HG03575 (cell line): Measurements from ENCODE around the gene WFDC5.

ENCODE experiments used
- ATAC-seq: cut with Tn5 transposase; IDR thresholded peaks from one replicate; pipeline ENCODE4 v1.9.1; 2021; ENCODE audit not compliant: unreplicated experiment, insufficient number of reproducible peaks, low FRiP score; ENCODE audit errors: extremely low read depth

WFDC5 gene

DNA sequence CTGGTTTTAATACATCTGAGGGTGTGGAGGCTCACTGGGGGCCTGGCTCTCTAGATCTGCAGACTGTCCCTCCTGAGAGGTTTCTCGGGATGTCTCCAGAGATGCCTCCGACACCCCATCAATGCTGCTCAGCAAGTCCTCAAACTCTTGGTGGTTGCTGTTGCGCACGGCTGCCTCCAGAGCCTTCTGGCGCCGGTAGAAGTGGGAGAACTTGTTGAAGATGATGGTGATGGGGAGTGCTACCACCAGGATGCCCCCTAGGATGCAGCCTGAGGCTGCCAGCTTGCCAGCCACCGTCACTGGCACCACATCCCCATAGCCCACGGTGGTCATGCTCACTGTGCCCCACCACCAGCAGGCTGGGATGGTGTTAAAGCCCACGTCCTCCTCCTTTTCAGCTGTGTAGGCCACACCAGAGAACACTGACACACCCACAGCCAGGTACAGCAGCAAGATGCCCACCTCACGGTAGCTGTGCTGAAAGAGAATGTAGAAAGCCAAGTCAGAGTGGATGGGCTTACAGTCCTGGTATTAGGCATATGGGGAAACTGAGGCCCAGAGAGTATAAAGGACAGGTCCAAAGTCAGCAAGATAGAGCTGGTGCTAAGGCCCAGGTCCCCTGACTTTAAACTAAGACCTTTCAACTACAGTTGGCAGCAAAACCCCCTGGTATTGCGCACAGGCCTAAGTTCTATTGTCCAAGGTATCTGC is 20.0 kb downstream of the WFDC5 start:
- no peak for ATAC-seq

DNA sequence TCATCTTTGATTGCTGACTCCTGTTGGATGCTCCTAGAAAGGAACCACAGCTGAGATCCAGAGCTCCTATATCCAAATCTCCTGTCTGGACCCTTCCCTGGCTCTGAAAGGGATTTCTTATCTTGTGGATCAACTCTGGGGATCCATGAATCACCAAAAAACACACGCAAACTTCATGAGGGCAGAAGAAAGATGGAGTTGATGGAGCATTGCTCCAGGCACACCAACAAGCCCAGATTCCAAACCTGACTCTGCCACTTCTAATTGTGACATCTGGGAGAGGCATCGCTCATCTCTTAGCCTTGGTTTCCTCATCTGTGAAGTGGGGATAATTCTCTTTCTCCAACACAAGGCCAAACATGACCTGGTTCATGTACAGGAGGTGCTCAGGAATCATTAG is 20.8 kb downstream of the WFDC5 start:
- ATAC-seq, result no peak

DNA sequence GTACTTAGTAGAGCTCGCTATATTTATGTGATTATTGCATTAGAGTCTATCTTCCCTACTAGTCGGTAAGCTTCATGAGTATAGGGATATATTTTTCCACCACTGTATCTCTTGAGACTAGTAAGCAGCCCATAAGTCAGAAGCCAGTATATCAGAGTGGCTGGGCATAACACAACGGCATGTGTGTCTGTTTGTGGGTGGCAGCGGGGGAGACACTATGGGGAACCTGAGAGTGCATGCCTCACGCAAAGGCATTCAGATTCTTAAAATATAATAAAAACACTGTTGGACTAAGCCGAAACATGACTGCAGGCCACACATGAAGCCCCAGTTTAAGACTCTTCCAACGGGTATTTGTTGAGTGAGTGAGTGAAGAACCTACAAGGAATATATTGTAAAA is 22.1 kb downstream of the WFDC5 start:
- ATAC-seq, result no peak

DNA sequence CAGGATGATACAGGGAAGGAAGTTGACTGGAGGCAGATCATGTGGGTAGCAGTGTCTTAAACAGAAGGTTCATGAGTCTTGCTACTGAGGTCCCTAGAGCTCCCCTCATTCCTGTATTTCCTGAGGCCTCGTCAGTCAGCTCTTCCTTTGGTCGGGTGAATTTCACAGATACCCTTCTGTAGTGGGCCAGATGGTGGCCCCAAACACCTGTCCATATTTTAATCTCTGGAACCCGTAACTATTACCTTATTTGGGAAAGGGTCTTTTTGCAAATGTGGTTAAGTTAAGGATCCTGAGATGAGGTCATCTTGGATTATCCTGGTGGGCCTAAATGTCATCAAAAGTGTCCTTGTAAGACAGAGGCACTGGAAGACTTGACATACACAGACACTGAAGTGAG is 23.6 kb downstream of the WFDC5 start:
- ATAC-seq, result no peak

DNA sequence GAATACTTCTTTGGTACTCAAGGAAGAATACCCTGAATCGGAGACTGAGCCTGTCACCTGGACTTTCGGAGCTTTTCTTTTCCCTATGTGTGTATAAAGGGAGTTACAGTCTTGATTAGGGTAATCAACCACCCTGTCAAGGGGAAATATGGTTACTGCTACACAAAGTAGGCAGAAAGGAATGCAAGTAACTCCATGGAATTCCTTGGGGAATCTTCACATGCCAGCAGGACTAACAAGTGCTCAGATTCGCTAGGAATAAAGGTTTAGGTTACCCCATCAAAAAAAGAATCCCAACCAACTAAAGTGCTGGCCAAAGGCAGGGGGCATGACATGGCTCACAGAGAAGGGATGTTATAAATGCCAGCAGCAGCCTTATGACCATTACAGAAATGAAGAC is 24.5 kb downstream of the WFDC5 start:
- ATAC-seq, result no peak

DNA sequence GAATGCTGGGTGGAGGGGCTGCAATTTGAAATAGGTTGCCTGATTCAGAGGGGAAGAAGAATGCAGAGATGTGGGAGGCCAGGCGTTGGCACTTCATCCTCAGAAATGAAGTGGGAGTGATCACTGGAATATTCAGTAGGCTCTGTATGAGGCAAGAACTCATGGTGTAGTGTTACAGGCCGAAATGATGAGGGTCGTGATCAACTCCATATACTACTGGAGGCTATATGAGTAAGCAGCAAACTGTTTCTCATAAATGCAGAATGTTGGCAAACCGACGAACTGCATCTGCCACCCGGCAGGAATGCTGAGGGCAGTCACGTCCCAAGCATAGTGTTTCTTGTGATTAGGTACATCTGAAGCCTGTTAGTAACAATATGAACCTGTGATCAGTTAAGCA is 26.7 kb downstream of the WFDC5 start:
- ATAC-seq, result no peak

DNA sequence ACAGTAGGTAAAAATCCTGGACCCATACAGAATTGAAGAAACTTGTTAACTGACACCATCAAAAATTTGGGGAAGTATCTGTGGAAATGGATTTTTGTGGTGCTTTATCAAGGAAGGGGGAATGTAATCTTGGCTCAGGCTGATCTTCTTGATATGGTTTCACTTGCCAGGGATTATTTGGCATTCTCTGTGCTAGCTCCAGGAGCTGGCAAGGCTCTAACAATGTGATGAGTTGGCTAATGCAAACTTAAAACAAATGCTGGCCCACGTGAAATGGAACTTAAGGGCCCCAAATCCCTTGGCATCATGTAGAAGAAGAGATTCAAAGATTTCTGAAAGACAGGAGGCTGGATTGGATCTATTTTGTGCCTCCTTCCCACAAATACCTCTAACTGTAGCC is 27.2 kb downstream of the WFDC5 start:
- ATAC-seq, result no peak

DNA sequence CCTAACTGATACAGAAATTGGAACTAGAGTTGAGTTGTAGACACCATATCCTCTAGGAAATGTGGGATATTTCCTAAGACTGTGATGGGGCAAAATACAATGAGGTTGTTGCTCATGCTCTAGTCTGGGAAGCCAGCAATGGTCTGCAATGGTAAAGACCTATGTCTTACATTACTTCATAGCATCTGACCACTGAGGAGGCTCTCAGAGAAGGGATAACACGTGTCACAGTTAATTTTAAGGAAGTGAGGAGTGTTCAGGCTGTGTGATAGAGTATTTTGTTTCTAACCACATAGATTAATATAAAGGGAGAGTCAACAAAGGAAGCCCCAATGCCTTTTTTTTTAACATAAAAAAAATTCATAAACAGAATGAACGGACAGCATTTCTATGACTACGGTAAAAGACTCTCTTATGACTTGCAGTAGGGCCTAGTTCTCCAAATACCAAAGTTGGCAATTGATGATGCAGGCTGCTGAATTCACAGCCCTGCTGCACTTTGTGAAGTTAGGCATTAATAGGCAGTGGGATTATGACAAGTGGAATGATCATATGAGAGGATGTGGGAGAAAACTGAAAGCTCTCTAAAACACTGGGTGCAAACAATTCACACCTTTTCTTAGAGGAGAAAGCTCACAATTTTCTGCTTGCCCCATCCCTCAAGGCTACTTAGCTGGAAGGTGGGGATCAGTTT is 27.7 kb downstream of the WFDC5 start:
- no peak for ATAC-seq

DNA sequence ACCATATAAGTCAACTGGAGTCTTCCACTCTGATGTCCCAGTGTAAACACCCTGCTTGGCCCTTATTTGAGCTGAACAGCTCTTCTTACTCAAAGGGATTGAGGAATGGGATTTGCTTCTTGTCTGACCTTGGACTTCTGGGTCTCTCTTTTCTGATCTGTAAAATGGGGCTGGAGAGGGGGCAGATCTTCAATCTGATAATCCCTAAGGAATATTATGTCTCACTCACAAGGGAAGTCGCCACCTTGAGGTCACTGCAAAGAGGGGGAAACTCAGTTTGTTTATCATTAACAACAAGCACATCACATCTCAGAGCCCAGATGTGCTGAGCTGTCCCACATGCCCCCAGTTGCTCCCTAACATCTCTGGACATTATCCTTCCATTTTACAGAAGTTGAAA is 29.1 kb downstream of the WFDC5 start:
- no peak for ATAC-seq

DNA sequence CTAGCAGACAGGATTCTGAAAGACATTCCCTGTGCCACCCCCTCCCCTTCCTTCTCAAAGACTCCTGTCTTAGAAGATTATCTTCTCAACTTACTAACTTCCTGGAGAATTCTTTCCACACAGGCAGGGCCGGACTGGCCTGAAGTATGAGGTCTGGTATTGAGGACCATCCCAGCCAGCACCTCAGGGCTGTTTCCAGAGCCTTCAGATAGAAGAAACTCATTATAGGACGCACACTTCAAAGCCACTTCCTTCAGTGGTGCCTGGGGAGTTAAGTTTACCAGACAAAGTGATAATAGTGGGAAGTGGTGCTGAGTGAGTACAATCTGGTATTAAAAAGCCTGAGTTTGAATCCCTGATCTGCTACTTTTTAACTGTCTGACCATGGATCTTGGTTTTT is 29.7 kb downstream of the WFDC5 start:
- no peak for ATAC-seq

DNA sequence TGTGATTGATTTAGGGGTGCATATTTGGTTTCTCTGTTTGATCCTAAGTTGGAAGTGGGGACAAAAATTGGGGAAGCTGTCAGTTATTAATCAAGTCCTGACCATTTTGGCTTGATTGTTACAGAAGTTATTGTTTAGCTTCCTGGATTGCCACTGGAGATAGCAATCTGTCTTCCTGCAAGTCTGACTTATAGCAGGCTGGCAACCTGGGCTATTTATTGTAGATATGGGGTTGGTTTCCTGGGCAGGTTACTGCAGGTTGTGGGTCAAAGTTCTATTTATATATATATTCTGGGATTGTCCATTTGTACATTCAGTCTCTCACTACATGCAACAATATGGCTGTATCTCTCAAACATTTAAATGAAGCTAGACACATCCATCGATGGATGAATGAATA is 31.8 kb downstream of the WFDC5 start:
- no peak for ATAC-seq

DNA sequence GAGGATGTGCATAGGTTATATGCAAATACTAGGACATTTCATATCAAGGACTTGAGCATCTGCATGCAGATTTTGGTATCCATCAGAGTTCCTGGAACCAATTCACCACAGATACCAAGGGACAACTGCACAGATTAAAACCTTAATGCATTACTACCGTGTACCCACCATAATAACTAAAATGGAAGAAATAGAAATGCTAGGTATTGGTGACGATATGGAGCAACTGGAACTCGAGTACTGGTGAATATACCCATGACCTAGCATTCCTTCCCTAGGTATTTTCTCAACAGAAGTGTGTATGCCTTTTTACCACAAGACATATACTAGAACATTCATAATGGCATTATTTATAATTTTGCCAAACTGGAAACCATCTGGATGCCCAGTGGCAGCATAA is 32.5 kb downstream of the WFDC5 start:
- no peak for ATAC-seq

DNA sequence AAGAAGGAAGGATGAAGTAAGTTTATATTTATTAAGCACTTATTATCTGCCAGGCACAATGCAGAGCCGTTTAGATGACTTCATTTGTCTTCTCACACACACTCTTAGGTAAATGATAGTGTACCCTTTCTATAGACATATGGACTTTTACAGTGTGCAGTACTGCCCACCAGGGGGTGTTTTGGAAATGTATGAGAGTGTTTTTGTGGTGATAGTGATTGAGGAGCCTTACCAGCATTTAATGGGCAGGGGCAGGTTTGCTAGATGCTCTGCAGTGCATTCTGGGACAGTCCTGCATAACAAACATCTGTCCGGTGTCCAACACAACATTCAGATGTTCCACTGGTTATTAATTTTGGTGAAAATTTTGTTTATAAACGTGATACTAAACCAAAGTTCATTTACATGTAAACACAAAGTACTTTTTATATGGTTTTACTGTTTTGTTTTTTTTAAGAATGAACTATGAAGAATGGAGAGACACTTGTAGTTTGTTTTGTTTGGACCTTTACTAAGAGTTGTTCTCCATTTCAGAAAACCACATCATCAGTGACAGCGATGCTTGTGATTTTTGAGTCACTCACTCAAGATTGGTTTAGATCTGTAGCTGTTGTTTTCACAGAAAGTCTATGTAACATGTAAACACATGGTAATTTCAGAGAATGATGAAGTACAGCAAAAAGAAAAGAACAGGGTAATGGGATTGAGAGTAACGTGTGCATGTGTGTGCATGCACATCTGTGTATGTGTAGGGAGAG is 33.9 kb downstream of the WFDC5 start:
- no peak for ATAC-seq

DNA sequence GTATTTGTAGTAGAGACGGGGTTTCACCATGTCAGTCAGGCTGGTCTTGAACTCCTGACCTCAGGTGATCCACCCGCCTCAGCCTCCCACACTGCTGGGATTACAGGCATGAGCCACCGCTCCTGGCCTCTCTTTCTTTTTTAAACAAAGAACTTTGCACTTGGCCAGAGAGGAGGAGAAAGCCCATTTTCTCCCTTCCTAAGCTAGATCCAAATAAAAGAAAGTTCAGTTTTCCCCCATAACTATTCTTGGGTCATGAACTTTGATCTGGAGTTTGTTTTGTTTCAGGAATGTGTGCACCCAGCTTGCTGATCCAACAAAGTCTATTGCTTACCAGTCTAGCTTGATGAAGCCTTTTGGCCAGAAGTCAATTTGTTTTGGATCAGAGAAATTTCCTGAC is 37.4 kb downstream of the WFDC5 start:
- ATAC-seq, result no peak

DNA sequence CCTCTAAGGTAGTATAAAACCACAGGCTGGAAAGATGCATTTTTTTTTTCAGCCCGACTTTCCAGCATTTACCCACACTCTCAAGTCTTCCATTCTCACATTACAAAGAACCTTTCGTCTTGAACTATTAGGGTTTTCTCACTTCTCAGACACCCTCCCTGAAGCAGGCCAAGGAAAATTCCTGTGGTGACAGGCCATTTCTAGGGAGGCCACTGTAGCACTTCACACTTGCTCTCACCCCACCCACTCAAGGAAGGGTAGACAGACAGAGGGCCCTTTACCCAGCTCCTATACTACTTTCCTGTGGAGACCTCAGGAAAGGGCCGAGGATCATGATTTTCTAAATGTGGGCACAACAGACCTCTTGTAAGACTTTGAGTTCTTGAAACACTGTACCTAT is 41.8 kb downstream of the WFDC5 start:
- no peak for ATAC-seq

DNA sequence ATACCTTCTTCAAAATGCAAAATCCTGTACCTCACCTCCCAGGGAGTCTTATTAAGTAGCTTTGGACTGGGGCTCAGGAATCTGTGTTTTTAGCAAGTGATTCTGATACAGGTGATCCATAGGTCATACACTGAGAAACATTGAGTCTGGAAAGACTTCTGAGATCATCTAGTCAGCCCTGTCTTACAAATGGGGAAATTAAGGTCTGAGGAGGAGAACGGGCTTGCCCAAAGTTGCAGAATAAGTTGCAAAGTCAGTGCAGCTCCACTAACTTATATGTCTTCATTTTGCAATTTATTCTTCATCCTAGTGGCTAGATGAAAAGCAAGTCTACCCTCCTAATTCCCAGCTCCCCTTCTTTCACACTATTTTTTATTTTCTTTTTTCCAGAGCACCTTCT is 42.9 kb downstream of the WFDC5 start:
- ATAC-seq, result no peak

DNA sequence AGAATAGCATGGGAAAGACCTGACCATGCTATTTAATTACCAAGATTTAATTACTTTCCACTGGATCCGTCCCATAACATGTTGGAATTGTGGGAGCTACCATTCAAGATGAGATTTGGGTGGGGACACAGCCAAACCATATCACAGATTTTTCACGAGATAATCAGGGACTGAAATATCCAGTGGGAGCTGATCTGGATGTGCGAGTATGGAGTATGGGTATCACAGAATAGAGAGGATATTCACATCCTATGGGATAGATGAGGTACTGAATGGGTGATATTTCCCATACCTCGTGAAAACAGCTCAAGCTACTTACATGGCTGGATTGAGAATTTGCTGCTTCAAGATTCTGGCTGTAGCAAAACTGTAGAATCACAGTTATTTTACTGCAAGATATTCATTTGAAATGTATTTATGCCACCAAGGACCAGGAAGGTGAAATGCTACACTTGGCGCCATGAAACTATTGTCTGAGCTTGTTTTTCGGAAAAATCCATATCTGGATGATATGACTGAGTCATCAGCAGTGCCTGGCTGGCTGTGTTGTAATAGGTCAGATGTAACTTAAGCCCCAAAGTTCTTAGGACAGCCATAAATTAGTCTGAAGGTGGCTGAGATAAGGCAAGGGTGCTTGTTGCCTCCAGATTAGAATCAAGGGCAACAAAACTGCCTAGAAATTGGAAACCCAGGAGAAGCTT is 43.9 kb downstream of the WFDC5 start:
- ATAC-seq, result no peak

DNA sequence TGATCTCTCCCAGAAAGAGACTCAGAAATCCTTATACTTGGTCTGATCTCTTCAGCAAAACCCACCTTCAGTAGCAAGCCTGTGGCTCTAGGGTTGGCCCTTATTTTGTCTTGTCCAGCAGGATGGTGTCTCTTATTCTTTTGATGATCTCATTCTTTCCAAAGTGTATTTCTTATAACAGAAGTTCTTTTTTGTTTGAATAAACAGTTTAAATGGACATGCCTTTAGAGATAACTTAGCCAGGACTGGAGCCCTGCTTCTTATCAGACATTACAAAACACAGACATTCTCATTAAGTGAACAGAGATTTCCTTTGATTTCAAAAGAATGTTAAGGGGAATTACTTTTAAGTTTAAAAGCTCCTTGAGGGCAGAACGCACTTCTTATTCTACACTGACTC is 45.7 kb downstream of the WFDC5 start:
- ATAC-seq, result no peak

DNA sequence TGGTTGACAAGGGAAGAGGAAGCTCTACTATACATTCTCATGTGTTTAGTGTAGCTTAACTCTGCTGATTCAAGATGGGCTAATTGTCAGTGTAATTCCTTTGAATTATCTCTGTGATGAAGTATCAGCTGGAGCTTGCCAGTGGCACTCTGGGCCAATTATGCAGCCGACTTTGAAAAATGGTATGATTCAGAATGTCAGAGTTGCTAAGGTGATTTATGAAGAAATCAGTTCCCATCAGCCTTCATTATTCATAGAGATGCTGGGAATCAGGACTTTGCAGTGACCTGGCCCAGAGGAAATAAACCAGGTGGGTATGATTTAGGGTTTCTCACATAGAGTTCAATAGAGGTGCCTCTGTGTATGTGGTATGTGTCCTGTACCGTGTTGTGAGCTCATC is 47.4 kb downstream of the WFDC5 start:
- ATAC-seq, result no peak

DNA sequence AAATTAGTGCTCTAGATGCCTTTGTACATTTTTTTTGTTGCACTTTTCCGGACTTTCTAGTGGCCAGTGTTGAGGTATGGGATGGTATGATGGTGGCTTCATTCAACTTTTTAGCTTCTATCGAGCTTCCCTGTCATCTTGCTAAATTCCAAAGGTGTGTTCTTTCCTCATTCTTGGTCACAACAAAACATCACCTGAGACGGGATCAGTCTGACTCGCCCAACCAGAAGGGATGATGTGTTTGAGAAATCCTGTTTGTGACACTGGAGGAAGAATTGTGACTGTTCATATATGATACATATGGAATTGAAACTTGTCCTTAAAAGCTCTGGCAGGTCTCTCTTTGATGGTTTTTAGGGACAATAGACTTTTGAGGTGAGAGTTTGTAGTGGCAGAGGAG is 47.9 kb downstream of the WFDC5 start:
- no peak for ATAC-seq
